DMS53 treated with DMSO at 0.1 percent for 48 hours (cell line): ENCODE results near the gene ADAM22.

Source experiments
- DNase-seq: peaks from one replicate; lab custom pipeline; 2025; ENCODE audit not compliant: unreplicated experiment; lab: John Stamatoyannopoulos, UW

ADAM22 gene

GRCh38 chr7:88034083-88034695 is 100.1 kb downstream of the ADAM22 start:
- no peak for DNase-seq

- DNase-seq = no peak
Measured at GRCh38 chr7:88037050-88037449, 103.0 kb downstream of the ADAM22 start.

- no peak for DNase-seq
Measured at GRCh38 chr7:88040694-88041093, 106.6 kb downstream of the ADAM22 start.

GRCh38 chr7:88041583-88041982 is 107.5 kb downstream of the ADAM22 start:
- DNase-seq = no peak

GRCh38 chr7:88042157-88042556 is 108.1 kb downstream of the ADAM22 start:
- no peak for DNase-seq

GRCh38 chr7:88042803-88043202 is 108.8 kb downstream of the ADAM22 start:
- DNase-seq = no peak

GRCh38 chr7:88044069-88044468 is 110.0 kb downstream of the ADAM22 start:
- no peak for DNase-seq

- DNase-seq = no peak
Measured at GRCh38 chr7:88046839-88047573, 113.0 kb downstream of the ADAM22 start.

- no peak for DNase-seq
Measured at GRCh38 chr7:88057655-88058054, 123.6 kb downstream of the ADAM22 start.

GRCh38 chr7:88062238-88062637 is 128.2 kb downstream of the ADAM22 start:
- no peak for DNase-seq

- no peak for DNase-seq
Measured at GRCh38 chr7:88069093-88069492, 135.0 kb downstream of the ADAM22 start.

- DNase-seq = no peak
Measured at GRCh38 chr7:88071994-88072714, 138.1 kb downstream of the ADAM22 start.

GRCh38 chr7:88072715-88073055 is 138.6 kb downstream of the ADAM22 start:
- DNase-seq = no peak

- no peak for DNase-seq
Measured at GRCh38 chr7:88073626-88074025, 139.6 kb downstream of the ADAM22 start.

GRCh38 chr7:88075216-88075615 is 141.2 kb downstream of the ADAM22 start:
- no peak for DNase-seq

- DNase-seq = no peak
Measured at GRCh38 chr7:88083883-88084282, 149.8 kb downstream of the ADAM22 start.

GRCh38 chr7:88089561-88089960 is 155.5 kb downstream of the ADAM22 start:
- no peak for DNase-seq

GRCh38 chr7:88090240-88090639 is 156.2 kb downstream of the ADAM22 start:
- DNase-seq = no peak

- no peak for DNase-seq
Measured at GRCh38 chr7:88090671-88091070, 156.6 kb downstream of the ADAM22 start.

- DNase-seq = no peak
Measured at GRCh38 chr7:88091988-88092675, 158.1 kb downstream of the ADAM22 start.

GRCh38 chr7:88092676-88092999 is 158.6 kb downstream of the ADAM22 start:
- DNase-seq = no peak

GRCh38 chr7:88101769-88102168 is 167.7 kb downstream of the ADAM22 start:
- no peak for DNase-seq
